Mesendoderm (in vitro differentiated cells): ENCODE measurements around the gene DIP2A.
"Not testable (repeated sequence)": the region's sequence is repeated elsewhere in the genome, so short reads cannot be mapped to it uniquely, and the experiment has no call there.

Experiments
- DNase-seq: peaks from one replicate; pipeline ENCODE4 v3.0.0; 2013
- H2AK5ac ChIP-seq: 2 replicates; pipeline ENCODE4 v1.6.1; 2013; ENCODE audit warnings: low read length, inconsistent platforms
- H2BK120ac ChIP-seq: 2 replicates; pipeline ENCODE4 v1.6.1; 2013; ENCODE audit warnings: low read depth, mild to moderate bottlenecking, low read length, moderate library complexity, mixed read lengths
- H2BK15ac ChIP-seq: replicated peaks from 2 replicates; pipeline ENCODE4 v1.6.1; 2013; ENCODE audit warnings: low read depth, mild to moderate bottlenecking, moderate library complexity
- H2BK5ac ChIP-seq: 2 replicates; pipeline ENCODE4 v1.6.1; 2013; ENCODE audit warnings: low read length, inconsistent platforms
- H3K18ac ChIP-seq: 2 replicates; pipeline ENCODE4 v1.6.1; 2013; ENCODE audit warnings: mild to moderate bottlenecking, low read length, mixed read lengths
- H3K23ac ChIP-seq: one replicate; pipeline ENCODE4 v1.6.1; 2013; ENCODE audit warnings: low read length
- H3K27ac ChIP-seq: 2 replicates; pipeline ENCODE4 v1.5.1; 2013; ENCODE audit warnings: low read depth, mild to moderate bottlenecking, inconsistent platforms, low read length, moderate library complexity
- H3K27me3 ChIP-seq: 2 replicates; pipeline ENCODE4 v1.6.1; 2013; ENCODE audit warnings: low read length, control low read depth, mild to moderate bottlenecking, inconsistent platforms; ENCODE audit not compliant: insufficient read depth, poor library complexity
- H3K36me3 ChIP-seq: 2 replicates; pipeline ENCODE4 v1.6.1; 2013; ENCODE audit warnings: low read length, inconsistent platforms; ENCODE audit not compliant: control insufficient read depth, insufficient read depth
- H3K4ac ChIP-seq: one replicate; pipeline ENCODE4 v1.6.1; 2013; ENCODE audit warnings: low read depth, mild to moderate bottlenecking, low read length, moderate library complexity
- H3K4me1 ChIP-seq: 2 replicates; pipeline ENCODE4 v1.6.1; 2013; ENCODE audit warnings: low read depth, low read length, inconsistent platforms; ENCODE audit not compliant: control insufficient read depth
- H3K4me2 ChIP-seq: 2 replicates; pipeline ENCODE4 v1.6.1; 2013; ENCODE audit warnings: low read length
- H3K4me3 ChIP-seq: 2 replicates; pipeline ENCODE4 v1.5.1; 2013; ENCODE audit warnings: mild to moderate bottlenecking, low read length
- H3K56ac ChIP-seq: one replicate; pipeline ENCODE4 v1.6.1; 2013; ENCODE audit warnings: low read length
- H3K79me1 ChIP-seq: 2 replicates; pipeline ENCODE4 v1.6.1; 2013; ENCODE audit warnings: low read length, inconsistent platforms
- H3K79me2 ChIP-seq: 2 replicates; pipeline ENCODE4 v1.6.1; 2013; ENCODE audit warnings: mild to moderate bottlenecking, low read length; ENCODE audit not compliant: control insufficient read depth, insufficient read depth
- H3K9ac ChIP-seq: 2 replicates; pipeline ENCODE4 v1.6.1; 2013; ENCODE audit warnings: low read length, inconsistent platforms
- H4K5ac ChIP-seq: one replicate; pipeline ENCODE4 v1.6.1; 2013; ENCODE audit warnings: low read length
- H4K8ac ChIP-seq: one replicate; pipeline ENCODE4 v1.6.1; 2013; ENCODE audit warnings: low read depth, mild to moderate bottlenecking, control low read depth, low read length, moderate library complexity
- WGBS: extraction: QIAGEN DNeasy Blood & Tissue Kit; methylation state at CpG from one replicate; pipeline ENCODE4 v1.1.7; 2013; ENCODE audit warnings: low lambda C conversion rate, missing lambda C conversion rate; ENCODE audit not compliant: insufficient coverage; ENCODE audit errors: extremely low coverage; 5-methylcytosine and 5-hydroxymethylcytosine counted together

Gene DIP2A

DNA sequence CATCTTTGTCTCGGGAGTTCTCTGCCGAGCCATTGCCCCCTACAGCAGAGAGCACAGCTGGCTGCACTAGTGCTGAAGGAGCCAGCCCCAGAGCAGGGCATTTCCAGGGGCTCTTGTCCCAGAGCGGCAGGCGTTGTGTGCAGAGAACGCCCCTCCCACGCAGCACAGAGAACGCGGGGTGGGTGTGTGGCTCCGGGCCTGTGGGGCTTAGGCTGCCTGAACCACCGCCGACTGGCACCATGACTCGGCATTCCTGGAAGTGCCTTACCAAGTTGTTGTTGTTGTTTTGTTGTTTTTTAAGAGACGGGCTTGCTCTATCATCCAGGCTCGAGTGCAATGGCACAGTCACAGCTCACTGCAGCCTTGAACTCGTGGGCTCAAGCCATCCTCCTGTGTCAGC lies 15.8 kb upstream of the DIP2A start:
- no peak overlapping the region for H3K27ac ChIP-seq
- H3K36me3 ChIP-seq, result peaks cover 11% of the 10 kb centered on the region
- no peak overlapping the region for H2BK120ac ChIP-seq

GRCh38 chr21:46443910-46444309 lies 14.8 kb upstream of the DIP2A start:
- peak; percentile 8 for DNase-seq
- no peaks in the 10 kb centered on the region for H3K79me2 ChIP-seq
- no peak overlapping the region for H3K18ac ChIP-seq
- no peak overlapping the region for H2AK5ac ChIP-seq
- H3K27me3 ChIP-seq, result no peaks in the 10 kb centered on the region
- H3K4me3 ChIP-seq, result no peak overlapping the region
- H2BK120ac ChIP-seq, result no peak overlapping the region
- H2BK15ac ChIP-seq, result no peak overlapping the region
- no peak overlapping the region for H3K4me2 ChIP-seq
- no peaks in the 10 kb centered on the region for H3K79me1 ChIP-seq
- H4K8ac ChIP-seq, result no peak overlapping the region
- no peak overlapping the region for H4K5ac ChIP-seq
- no peak overlapping the region for H3K23ac ChIP-seq
- peaks cover 11% of the 10 kb centered on the region for H3K36me3 ChIP-seq
- H3K9ac ChIP-seq, result no peak overlapping the region
- no peaks in the 10 kb centered on the region for H3K4me1 ChIP-seq
- no peak overlapping the region for H3K27ac ChIP-seq
- no CpG with 5 or more reads among the region's 8 CpGs for WGBS
- H3K4ac ChIP-seq, result no peak overlapping the region
- H3K56ac ChIP-seq, result no peak overlapping the region
- no peak overlapping the region for H2BK5ac ChIP-seq

More for the DNA sequence above, 15.8 kb upstream of the DIP2A start:
- Histone ChIP-seq H3K79me2 (no peaks in the 10 kb centered on the region), H2BK15ac (no peak overlapping the region), H3K79me1 (no peaks in the 10 kb centered on the region), H2BK5ac (no peak overlapping the region), H3K9ac (no peak overlapping the region), H3K4ac (no peak overlapping the region), H2AK5ac (no peak overlapping the region), H3K56ac (no peak overlapping the region), H3K4me3 (no peak overlapping the region), H3K4me1 (no peaks in the 10 kb centered on the region), H3K23ac (no peak overlapping the region), H4K5ac (no peak overlapping the region), H3K27me3 (no peaks in the 10 kb centered on the region), H4K8ac (no peak overlapping the region), H3K18ac (no peak overlapping the region), H3K4me2 (no peak overlapping the region)
- WGBS, result no CpG with 5 or more reads among the region's 15 CpGs
- DNase-seq, result no peak

DNA sequence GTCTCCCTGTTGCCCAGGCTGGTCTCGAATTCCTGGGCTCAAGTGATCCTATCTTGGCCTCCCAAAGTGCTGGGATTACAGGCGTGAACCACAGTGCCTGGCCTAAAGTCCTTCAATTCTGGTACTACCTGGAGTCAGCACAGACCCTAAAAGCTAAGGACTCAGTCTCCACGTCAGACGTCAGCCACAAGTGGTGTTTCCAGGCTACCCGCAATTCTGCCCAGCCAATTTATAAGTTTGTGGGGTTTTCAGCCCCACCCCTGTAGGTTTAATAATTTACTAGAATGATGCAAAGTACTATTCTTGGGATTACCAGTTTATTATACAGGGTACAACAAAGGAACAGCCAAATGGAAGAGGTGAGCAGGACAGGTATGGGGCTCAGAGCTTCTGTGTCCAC lies 10.6 kb upstream of the DIP2A start:
- H3K27me3 ChIP-seq, result no peaks in the 10 kb centered on the region
- no peaks in the 10 kb centered on the region for H3K79me2 ChIP-seq
- no peaks in the 10 kb centered on the region for H3K79me1 ChIP-seq
- no peak overlapping the region for H3K4ac ChIP-seq
- no peak for DNase-seq
- H3K23ac ChIP-seq, result no peak overlapping the region
- peaks cover 4% of the 10 kb centered on the region for H3K36me3 ChIP-seq
- H2BK120ac ChIP-seq, result no peak overlapping the region
- H3K56ac ChIP-seq, result no peak overlapping the region
- H3K4me3 ChIP-seq, result no peak overlapping the region
- H4K5ac ChIP-seq, result no peak overlapping the region
- no peak overlapping the region for H4K8ac ChIP-seq
- H3K4me1 ChIP-seq, result no peaks in the 10 kb centered on the region
- no peak overlapping the region for H3K18ac ChIP-seq
- no peak overlapping the region for H3K9ac ChIP-seq
- H3K4me2 ChIP-seq, result no peak overlapping the region
- H2BK5ac ChIP-seq, result no peak overlapping the region
- H2BK15ac ChIP-seq, result no peak overlapping the region
- no peak overlapping the region for H2AK5ac ChIP-seq
- H3K27ac ChIP-seq, result no peak overlapping the region
- no CpG with 5 or more reads among the region's 5 CpGs for WGBS

DNA sequence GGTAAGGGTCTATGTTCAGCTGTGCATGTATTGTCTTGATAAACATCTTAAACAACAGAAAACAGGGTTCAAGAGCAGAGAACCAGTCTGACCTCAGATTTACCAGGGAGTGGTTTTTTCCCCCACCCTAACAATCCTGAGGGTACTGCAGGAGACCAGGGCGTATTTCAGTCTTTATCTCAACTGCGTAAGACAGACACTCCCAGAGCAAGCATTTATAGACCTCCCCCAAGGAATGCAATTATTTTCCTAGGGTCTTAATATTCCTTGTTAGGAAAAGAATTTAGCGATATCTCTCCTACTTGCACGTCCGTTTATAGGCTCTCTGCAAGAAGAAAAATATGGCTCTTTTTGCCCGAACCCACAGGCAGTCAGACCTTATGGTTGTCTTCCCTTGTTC lies 9.8 kb upstream of the DIP2A start:
- DNase-seq, result peak; percentile 28
- H3K4ac ChIP-seq, H3K79me1 ChIP-seq, H3K79me2 ChIP-seq, H3K36me3 ChIP-seq, H4K5ac ChIP-seq, H3K4me1 ChIP-seq, H2BK5ac ChIP-seq, H3K4me3 ChIP-seq, H2AK5ac ChIP-seq, H2BK120ac ChIP-seq, H3K27ac ChIP-seq, H2BK15ac ChIP-seq, H3K56ac ChIP-seq, H3K18ac ChIP-seq, H3K23ac ChIP-seq, H3K27me3 ChIP-seq, H4K8ac ChIP-seq, H3K4me2 ChIP-seq, H3K9ac ChIP-seq: not testable (repeated sequence)
- no CpG with 5 or more reads among the region's 6 CpGs for WGBS

DNA sequence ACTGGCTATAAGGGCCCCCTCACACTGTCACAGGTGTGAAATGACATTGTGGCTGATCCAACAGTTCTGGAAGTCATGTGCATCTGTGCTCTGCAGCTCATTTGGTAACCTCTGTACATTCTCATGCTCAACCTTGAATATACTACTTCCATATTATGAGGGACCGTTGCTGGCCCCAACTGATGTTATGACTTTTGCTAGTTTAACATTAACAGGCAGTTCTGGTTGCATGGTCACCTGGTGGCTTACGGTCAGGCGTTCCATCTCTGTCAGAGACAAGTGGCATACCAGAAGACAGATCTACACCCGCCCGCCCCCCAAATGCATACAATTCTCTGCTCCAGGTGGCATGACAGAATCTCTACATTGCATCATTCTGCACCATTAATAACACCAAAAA lies 6.0 kb upstream of the DIP2A start:
- Histone ChIP-seq H2BK5ac (no peak overlapping the region), H3K4ac (no peak overlapping the region), H2BK120ac (no peak overlapping the region), H4K5ac (no peak overlapping the region), H3K4me2 (no peak overlapping the region), H2BK15ac (no peak overlapping the region), H3K4me3 (no peak overlapping the region), H3K27ac (no peak overlapping the region), H3K36me3 (no peaks in the 10 kb centered on the region), H3K9ac (no peak overlapping the region), H2AK5ac (no peak overlapping the region), H3K79me1 (peaks cover 9% of the 10 kb centered on the region), H3K18ac (no peak overlapping the region), H3K27me3 (no peaks in the 10 kb centered on the region), H3K4me1 (peaks cover 2% of the 10 kb centered on the region), H3K56ac (no peak overlapping the region), H3K23ac (no peak overlapping the region), H4K8ac (no peak overlapping the region), H3K79me2 (peaks cover 3% of the 10 kb centered on the region)
- WGBS, result no CpG with 5 or more reads among the region's 5 CpGs
- DNase-seq, result no peak

DNA sequence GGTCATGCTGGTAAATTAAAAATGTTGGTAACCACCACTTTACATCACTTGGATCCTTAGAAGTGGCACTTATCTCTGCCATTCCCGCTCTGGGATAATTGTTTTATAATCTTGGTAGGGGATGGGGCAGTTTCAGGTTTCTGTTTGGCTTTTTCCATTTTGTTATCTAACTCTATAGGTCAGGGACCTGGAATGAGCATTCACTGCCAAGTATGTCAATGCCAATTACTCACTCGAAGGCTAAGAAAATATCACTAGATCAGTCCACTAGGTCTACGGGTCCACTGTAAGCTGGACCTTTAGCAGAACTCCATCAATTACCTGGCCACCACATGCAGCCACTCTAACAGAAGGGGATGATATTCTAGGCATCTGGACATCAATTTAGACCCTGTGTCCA lies 4.5 kb upstream of the DIP2A start:
- peaks cover 5% of the 10 kb centered on the region for H3K79me2 ChIP-seq
- WGBS, result no CpG with 5 or more reads among the region's 3 CpGs
- no peak overlapping the region for H2AK5ac ChIP-seq
- H2BK120ac ChIP-seq, result no peak overlapping the region
- H3K4ac ChIP-seq, result no peak overlapping the region
- no peak overlapping the region for H3K23ac ChIP-seq
- no peak overlapping the region for H3K18ac ChIP-seq
- peaks cover 2% of the 10 kb centered on the region for H3K4me1 ChIP-seq
- no peak overlapping the region for H2BK15ac ChIP-seq
- no peaks in the 10 kb centered on the region for H3K36me3 ChIP-seq
- no peaks in the 10 kb centered on the region for H3K27me3 ChIP-seq
- H3K27ac ChIP-seq, result no peak overlapping the region
- no peak for DNase-seq
- no peak overlapping the region for H3K9ac ChIP-seq
- no peak overlapping the region for H3K4me3 ChIP-seq
- H2BK5ac ChIP-seq, result no peak overlapping the region
- no peak overlapping the region for H3K4me2 ChIP-seq
- H3K56ac ChIP-seq, result no peak overlapping the region
- H4K5ac ChIP-seq, result no peak overlapping the region
- no peak overlapping the region for H4K8ac ChIP-seq
- H3K79me1 ChIP-seq, result peaks cover 12% of the 10 kb centered on the region
